Measurements from ENCODE around the gene ZNF536.
"Not testable (repeated sequence)": the region's sequence is repeated elsewhere in the genome, so short reads cannot be mapped to it uniquely, and the experiment has no call there.

ZNF536 gene

GRCh38 chr19:30490760-30491159, 118.6 kb downstream of the ZNF536 start:
- no peak for DNase-seq

- DNase-seq: no peak
Observed at GRCh38 chr19:30492586-30493270, 120.5 kb downstream of the ZNF536 start.

GRCh38 chr19:30497034-30497433, 124.8 kb downstream of the ZNF536 start:
- no peak for DNase-seq

GRCh38 chr19:30498085-30498484, 125.9 kb downstream of the ZNF536 start:
- DNase-seq: not testable (repeated sequence)

- DNase-seq: no peak
Observed at GRCh38 chr19:30498707-30499106, 126.5 kb downstream of the ZNF536 start.

- DNase-seq: no peak
Observed at GRCh38 chr19:30504272-30504671, 132.1 kb downstream of the ZNF536 start.

GRCh38 chr19:30512176-30513081, 140.2 kb downstream of the ZNF536 start:
- DNase-seq: no peak

- no peak for DNase-seq
Observed at GRCh38 chr19:30513082-30513411, 140.9 kb downstream of the ZNF536 start.

- DNase-seq: no peak
Observed at GRCh38 chr19:30516111-30516510, 143.9 kb downstream of the ZNF536 start.

- no peak for DNase-seq
Observed at GRCh38 chr19:30516531-30516930, 144.3 kb downstream of the ZNF536 start.

GRCh38 chr19:30518965-30519606, 146.9 kb downstream of the ZNF536 start:
- no peak for DNase-seq

- no peak for DNase-seq
Observed at GRCh38 chr19:30519607-30520205, 147.5 kb downstream of the ZNF536 start.

GRCh38 chr19:30520735-30521479, 148.7 kb downstream of the ZNF536 start:
- no peak for DNase-seq

GRCh38 chr19:30521937-30522336, 149.8 kb downstream of the ZNF536 start:
- DNase-seq: no peak

GRCh38 chr19:30522341-30522740, 150.2 kb downstream of the ZNF536 start:
- no peak for DNase-seq

GRCh38 chr19:30523791-30524190, 151.6 kb downstream of the ZNF536 start:
- DNase-seq: no peak

GRCh38 chr19:30525383-30525782, 153.2 kb downstream of the ZNF536 start:
- no peak for DNase-seq

- DNase-seq: no peak
Observed at GRCh38 chr19:30528919-30529318, 156.7 kb downstream of the ZNF536 start.

GRCh38 chr19:30529876-30530275, 157.7 kb downstream of the ZNF536 start:
- no peak for DNase-seq

GRCh38 chr19:30530751-30531150, 158.6 kb downstream of the ZNF536 start:
- DNase-seq: no peak

- DNase-seq: no peak
Observed at GRCh38 chr19:30535011-30535410, 162.8 kb downstream of the ZNF536 start.

GRCh38 chr19:30536975-30537374, 164.8 kb downstream of the ZNF536 start:
- DNase-seq: no peak

- DNase-seq: no peak
Observed at GRCh38 chr19:30539315-30539714, 167.1 kb downstream of the ZNF536 start.

All from HCEC 1CT (cell line).